Gastrocnemius medialis (tissue), 4 donors: ENCODE measurements around the gene CDAN1. TPM values are rescaled to one million over a fixed set of nuclear protein-coding genes. Genes with fewer than 3 reads are reported as not detected.

Source experiments
- ATAC-seq, 2 donors: fragments of 150-250 bp; one replicate each; pipeline ENCODE4 v1.9.1; 2016
- DNase-seq, 2 donors: peaks; one replicate each; pipeline ENCODE4 v3.0.0-alpha.2; 2019
- H3K27ac ChIP-seq, 4 donors: fragments of 200-600 bp; sonication (generic); 1 replicate in 1 of 4; 2 replicates in 3 of 4; pipeline ENCODE4 v1.5.1; 2016 to 2018; ENCODE audit warnings: mild to moderate bottlenecking in 2 of 4, moderate library complexity in 1 of 4
- H3K27me3 ChIP-seq, 3 donors: fragments of 200-600 bp; sonication (generic) in 2 of 3; 1 replicate in 1 of 3; 2 replicates in 2 of 3; pipeline versions ENCODE4 v1.5.1 to v1.6.0; 2016 to 2019; ENCODE audit warnings: mild to moderate bottlenecking in 1 of 3, moderate library complexity in 1 of 3
- H3K36me3 ChIP-seq, 2 donors: fragments of 200-600 bp; sonication (generic) in 1 of 2; one replicate each; pipeline ENCODE4 v1.5.1; 2017 to 2018
- H3K4me1 ChIP-seq, 2 donors: fragments of 200-600 bp; sonication (generic) in 1 of 2; one replicate each; pipeline ENCODE4 v1.5.1; 2016 to 2017; ENCODE audit warnings: mild to moderate bottlenecking in 2 of 2
- H3K4me3 ChIP-seq, 4 donors: fragments of 200-600 bp; sonication (generic) in 3 of 4; 1 replicate in 1 of 4; 2 replicates in 3 of 4; pipeline ENCODE4 v1.5.1; 2016 to 2019; ENCODE audit warnings: mild to moderate bottlenecking in 2 of 4
- H3K9me3 ChIP-seq, 3 donors: fragments of 200-600 bp; sonication (generic) in 2 of 3; 1 replicate in 1 of 3; 2 replicates in 2 of 3; pipeline ENCODE4 v1.5.1; 2016 to 2019
- POLR2A ChIP-seq, 2 donors: fragments of 450-650 bp; IDR thresholded peaks; one replicate each; pipeline ENCODE4 v1.6.1; 2017; ENCODE audit warnings: antibody characterized with exemption in 2 of 2, mild to moderate bottlenecking in 2 of 2, moderate library complexity in 2 of 2
- in situ Hi-C, 4 donors: fragments of 200-750 bp; cut with MboI; loops; one replicate each; pipeline versions ENCODE4 v1.15.0 to v1.8.0; 2017; ENCODE audit warnings: low sequenced_read_pairs in 4 of 4
- intact Hi-C: fragments of 100-400 bp; cut with DNase I; formaldehyde crosslinking; loops from one replicate; pipeline ENCODE4 v1.15.1; 2023; ENCODE audit warnings: low total_unique reads
- total RNA-seq, 4 donors: library from RNA; depleted of rRNA; stranded (reverse); fragments of >200 nt; gene quantifications; one replicate each; pipeline versions ENCODE4 v1.1.0 to v1.2.3, GENCODE V29; 2016
- TF ChIP-seq, protein P1 (sequence below), 5 experiments: fragments of 450-650 bp in 3 of 5; fragments of 200-600 bp in 2 of 5; sonication (generic) in 2 of 5; IDR thresholded peaks in 4 of 5; conservative IDR thresholded peaks in 1 of 5; 1 replicate in 4 of 5; 2 replicates in 1 of 5; pipeline ENCODE4 v1.5.1; 2016 to 2019; ENCODE audit warnings: antibody characterized with exemption in 5 of 5, mild to moderate bottlenecking in 3 of 5, moderate library complexity in 3 of 5

The CDAN1 gene
- total RNA-seq, 4 donors from 2014 or later: 4.2 to 5.9 (median 5.1) TPM

- no peak for ATAC-seq
- in situ Hi-C loops (no loop called here), intact Hi-C loops (no loop called here)
- TF ChIP-seq POLR2A (IDR thresholded peaks at IDR 0.05): no peak
- TF ChIP-seq, protein P1, sequence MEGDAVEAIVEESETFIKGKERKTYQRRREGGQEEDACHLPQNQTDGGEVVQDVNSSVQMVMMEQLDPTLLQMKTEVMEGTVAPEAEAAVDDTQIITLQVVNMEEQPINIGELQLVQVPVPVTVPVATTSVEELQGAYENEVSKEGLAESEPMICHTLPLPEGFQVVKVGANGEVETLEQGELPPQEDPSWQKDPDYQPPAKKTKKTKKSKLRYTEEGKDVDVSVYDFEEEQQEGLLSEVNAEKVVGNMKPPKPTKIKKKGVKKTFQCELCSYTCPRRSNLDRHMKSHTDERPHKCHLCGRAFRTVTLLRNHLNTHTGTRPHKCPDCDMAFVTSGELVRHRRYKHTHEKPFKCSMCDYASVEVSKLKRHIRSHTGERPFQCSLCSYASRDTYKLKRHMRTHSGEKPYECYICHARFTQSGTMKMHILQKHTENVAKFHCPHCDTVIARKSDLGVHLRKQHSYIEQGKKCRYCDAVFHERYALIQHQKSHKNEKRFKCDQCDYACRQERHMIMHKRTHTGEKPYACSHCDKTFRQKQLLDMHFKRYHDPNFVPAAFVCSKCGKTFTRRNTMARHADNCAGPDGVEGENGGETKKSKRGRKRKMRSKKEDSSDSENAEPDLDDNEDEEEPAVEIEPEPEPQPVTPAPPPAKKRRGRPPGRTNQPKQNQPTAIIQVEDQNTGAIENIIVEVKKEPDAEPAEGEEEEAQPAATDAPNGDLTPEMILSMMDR (IDR thresholded peaks at IDR 0.05 in 4 of 5, conservative IDR thresholded peaks at IDR 0.05 in 1 of 5): no peak
- peaks cover 0 to 97% of the 10 kb centered on the region in 2 donors for H3K36me3 ChIP-seq
- DNase-seq: no peak
- no peaks in the 10 kb centered on the region for H3K9me3 ChIP-seq
- no peaks in the 10 kb centered on the region for H3K27me3 ChIP-seq
- H3K4me1 ChIP-seq: no peaks in the 10 kb centered on the region
- H3K27ac ChIP-seq: no peak overlapping the region
- H3K4me3 ChIP-seq: no peak overlapping the region
These were observed 12.7 kb downstream of the CDAN1 start for GRCh38 chr15:42724276-42724675.

DNA sequence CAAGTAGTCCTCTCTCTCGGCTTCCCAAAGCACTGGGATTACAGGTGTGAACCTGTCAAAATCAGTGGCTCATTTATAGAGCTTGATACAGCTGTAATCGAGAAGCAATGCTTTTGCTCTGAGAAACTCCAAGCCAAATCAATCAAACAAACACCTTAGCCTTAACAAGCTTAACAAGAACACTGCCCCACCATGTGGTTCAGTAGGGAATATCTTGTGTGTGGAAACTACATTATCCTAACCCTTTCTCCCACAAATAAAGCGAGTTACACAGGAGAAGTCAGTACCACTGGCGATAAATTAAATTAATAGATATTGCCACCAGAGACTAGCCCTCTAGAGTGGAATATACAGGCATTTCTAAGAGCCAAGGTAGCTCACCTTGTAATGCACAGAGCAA, 13.9 kb downstream of the CDAN1 start:
- no peak for DNase-seq
- H3K27me3 ChIP-seq: no peaks in the 10 kb centered on the region
- no peaks in the 10 kb centered on the region for H3K9me3 ChIP-seq
- ATAC-seq: no peak
- H3K4me1 ChIP-seq: no peaks in the 10 kb centered on the region
- H3K4me3 ChIP-seq: no peak overlapping the region
- peaks cover 0 to 87% of the 10 kb centered on the region in 2 donors for H3K36me3 ChIP-seq
- TF ChIP-seq, protein P1 (IDR thresholded peaks at IDR 0.05 in 4 of 5, conservative IDR thresholded peaks at IDR 0.05 in 1 of 5): no peak
- no peak for TF ChIP-seq POLR2A (IDR thresholded peaks at IDR 0.05)
- H3K27ac ChIP-seq: no peak overlapping the region
- in situ Hi-C loops (no loop called here), intact Hi-C loops (no loop called here)

DNA sequence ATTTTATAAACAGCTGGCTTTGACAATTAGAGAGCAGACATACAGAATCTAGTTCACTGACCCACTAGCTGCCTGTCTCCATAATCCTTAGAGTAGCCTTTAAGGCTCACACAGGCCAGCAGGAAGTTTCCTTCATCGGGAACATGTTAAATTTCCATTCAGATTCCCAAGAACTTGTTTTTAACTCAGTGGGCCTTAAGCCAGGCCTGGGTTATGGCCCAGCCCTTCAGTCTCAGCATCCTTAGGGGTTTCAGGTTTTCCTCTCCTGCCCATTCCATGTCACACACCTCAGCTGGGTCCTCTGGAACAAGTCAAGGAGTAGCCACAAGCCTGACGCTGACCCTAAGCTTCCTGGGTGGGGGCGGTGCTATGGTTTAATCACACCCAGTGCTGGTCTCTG, 15.0 kb downstream of the CDAN1 start:
- no peak for DNase-seq

DNA sequence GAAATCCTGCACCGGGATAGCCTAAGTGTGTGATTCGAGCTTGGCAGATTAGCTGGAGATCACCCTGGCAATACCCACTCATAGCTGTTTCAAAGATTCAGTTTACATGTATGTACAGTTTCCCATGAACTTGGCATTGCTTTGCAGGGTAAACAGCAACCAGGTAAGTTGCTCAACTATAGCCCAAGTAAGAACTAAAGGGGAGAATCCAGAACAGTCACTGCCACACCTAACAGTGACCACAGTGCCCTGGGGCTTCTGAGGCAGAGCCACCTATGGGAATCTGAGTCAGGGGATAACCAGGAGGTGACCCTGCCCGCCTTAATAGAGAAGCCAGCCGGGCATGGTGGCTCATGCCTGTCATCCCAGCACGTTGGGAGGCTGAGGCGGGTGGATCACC, 15.9 kb downstream of the CDAN1 start:
- H3K27me3 ChIP-seq: no peaks in the 10 kb centered on the region
- no peak overlapping the region for H3K27ac ChIP-seq
- intact Hi-C loops: no loop called here
- peaks cover 0 to 68% of the 10 kb centered on the region in 2 donors for H3K36me3 ChIP-seq
- no peaks in the 10 kb centered on the region for H3K4me1 ChIP-seq
- H3K4me3 ChIP-seq: no peak overlapping the region
- in situ Hi-C loops: no loop called here
- DNase-seq (no peak), ATAC-seq (no peak)
- no peaks in the 10 kb centered on the region for H3K9me3 ChIP-seq
- TF ChIP-seq, protein P1 (IDR thresholded peaks at IDR 0.05 in 4 of 5, conservative IDR thresholded peaks at IDR 0.05 in 1 of 5): no peak
- TF ChIP-seq POLR2A (IDR thresholded peaks at IDR 0.05): no peak

More for the DNA sequence above, 15.0 kb downstream of the CDAN1 start:
- no peak for TF ChIP-seq POLR2A (IDR thresholded peaks at IDR 0.05)
- TF ChIP-seq, protein P1 (IDR thresholded peaks at IDR 0.05 in 4 of 5, conservative IDR thresholded peaks at IDR 0.05 in 1 of 5): no peak
- no peaks in the 10 kb centered on the region for H3K27me3 ChIP-seq
- H3K36me3 ChIP-seq: peaks cover 0 to 76% of the 10 kb centered on the region in 2 donors
- in situ Hi-C loops: no loop called here
- H3K4me3 ChIP-seq: no peak overlapping the region
- intact Hi-C loops: no loop called here
- no peaks in the 10 kb centered on the region for H3K9me3 ChIP-seq
- H3K4me1 ChIP-seq: no peaks in the 10 kb centered on the region
- ATAC-seq: no peak
- no peak overlapping the region for H3K27ac ChIP-seq

- DNase-seq: no peak
- no peaks in the 10 kb centered on the region for H3K27me3 ChIP-seq
- H3K4me1 ChIP-seq: no peaks in the 10 kb centered on the region
- no peak overlapping the region for H3K4me3 ChIP-seq
- ATAC-seq: no peak
- TF ChIP-seq POLR2A (IDR thresholded peaks at IDR 0.05): no peak
- TF ChIP-seq, protein P1 (IDR thresholded peaks at IDR 0.05 in 4 of 5, conservative IDR thresholded peaks at IDR 0.05 in 1 of 5): no peak
- no peak overlapping the region for H3K27ac ChIP-seq
- peaks cover 0 to 58% of the 10 kb centered on the region in 2 donors for H3K36me3 ChIP-seq
- in situ Hi-C loops (no loop called here), intact Hi-C loops (no loop called here)
- no peaks in the 10 kb centered on the region for H3K9me3 ChIP-seq
These were observed 16.9 kb downstream of the CDAN1 start for GRCh38 chr15:42720071-42720470.
